A673 (cell line): ENCODE results near the gene YARS2. TPM values are rescaled to one million over a fixed set of nuclear protein-coding genes. Genes with fewer than 3 reads are reported as not detected.

Experiments used
- Bru-seq: library from RNA; stranded (reverse); fragments of 400-500 nt; gene quantifications from one replicate; lab custom pipeline; 2021; lab: Mats Ljungman, UMichigan
- BruChase-seq, 2 experiments: library from RNA; stranded (reverse); fragments of 400-500 nt; gene quantifications; one replicate each; lab custom pipeline; 2021; lab: Mats Ljungman, UMichigan
- BruUV-seq: library from RNA; stranded (reverse); fragments of 400-500 nt; replicated peaks from 2 replicates; lab custom pipeline; 2021; lab: Mats Ljungman, UMichigan
- CTCF ChIA-PET: fragments of 300-600 bp; sonication (Branson Sonifier 250); formaldehyde crosslinking; loops from one replicate; lab custom pipeline; 2022; ENCODE audit warnings: antibody characterized with exemption; lab: Charles Lee
- POLR2A ChIA-PET: fragments of 300-600 bp; sonication (Branson Sonifier 250); formaldehyde crosslinking; loops from one replicate; lab custom pipeline; 2022; ENCODE audit warnings: antibody characterized with exemption; ENCODE audit not compliant: low non-redundant PET; lab: Charles Lee
- DNase-seq: peaks from one replicate; pipeline ENCODE4 v3.0.0-alpha.2; 2015; ENCODE audit warnings: low spot score
- H3K27ac ChIP-seq: fragments of 200-600 bp; sonication (generic); 2 replicates; pipeline ENCODE4 v1.5.1; 2016; ENCODE audit warnings: mixed run types, low read depth, mild to moderate bottlenecking, mixed read lengths, antibody characterized with exemption, low read length; ENCODE audit not compliant: poor library complexity, severe bottlenecking
- H3K27me3 ChIP-seq: fragments of 200-600 bp; sonication (generic); replicated peaks from 2 replicates; pipeline ENCODE4 v1.6.1; 2017; ENCODE audit warnings: mixed run types, low read depth, mild to moderate bottlenecking, mixed read lengths, antibody characterized with exemption, low read length; ENCODE audit not compliant: insufficient read depth, poor library complexity
- H3K36me3 ChIP-seq: fragments of 200-600 bp; sonication (generic); 2 replicates; pipeline ENCODE4 v1.6.1; 2016; ENCODE audit warnings: mixed run types, mild to moderate bottlenecking, mixed read lengths, antibody characterized with exemption, low read length; ENCODE audit not compliant: insufficient read depth, poor library complexity, severe bottlenecking
- H3K4me1 ChIP-seq: fragments of 200-600 bp; sonication (generic); 2 replicates; pipeline ENCODE4 v1.6.1; 2017; ENCODE audit warnings: mixed run types, mild to moderate bottlenecking, mixed read lengths, antibody characterized with exemption, low read length; ENCODE audit not compliant: insufficient read depth, poor library complexity, severe bottlenecking
- H3K4me3 ChIP-seq: fragments of 200-600 bp; sonication (generic); 2 replicates; pipeline ENCODE4 v1.5.1; 2016; ENCODE audit warnings: low read depth, mixed run types, mild to moderate bottlenecking, mixed read lengths, low read length; ENCODE audit not compliant: poor library complexity, severe bottlenecking
- H3K9me3 ChIP-seq: fragments of 200-600 bp; sonication (generic); 2 replicates; pipeline ENCODE4 v1.6.1; 2016; ENCODE audit warnings: mixed run types, low read depth, mild to moderate bottlenecking, mixed read lengths, antibody characterized with exemption, low read length; ENCODE audit not compliant: poor library complexity, severe bottlenecking
- CTCF ChIP-seq: fragments of 300-800, 200-600 bp; sonication (generic); conservative IDR thresholded peaks from 2 replicates; pipeline ENCODE4 v1.5.1; 2017; ENCODE audit warnings: low read depth, mild to moderate bottlenecking, antibody characterized with exemption, low read length, moderate library complexity, mixed read lengths
- EZH2 ChIP-seq: fragments of 200-600 bp; sonication (generic); IDR thresholded peaks from 2 replicates; pipeline ENCODE4 v1.6.1; 2017; ENCODE audit warnings: borderline replicate concordance, low read depth, mild to moderate bottlenecking, mixed read lengths, antibody characterized with exemption, low read length; ENCODE audit not compliant: poor library complexity, severe bottlenecking
- intact Hi-C: fragments of 100-400 bp; cut with micrococcal nuclease; formaldehyde crosslinking; loops from one replicate; pipeline ENCODE4 v1.10.0; 2022; ENCODE audit not compliant: unreplicated experiment
- long read RNA-seq: library from polyadenylated mRNA; stranded (forward); transcript quantifications from one replicate; pipeline ENCODE4 v2.0.0, GENCODE V29; 2022
- total RNA-seq: library from RNA; stranded (reverse); gene quantifications from 2 replicates; pipeline ENCODE4 v1.2.3, GENCODE V29; 2021

Gene YARS2
- total RNA-seq (29.1 and 29.4 TPM in 2 replicates), Bru-seq, nascent RNA (percentile 88 among the genes with signal in this experiment), BruChase-seq, experiment 1, labeled RNA remaining after a 2-hour chase (percentile 79 among the genes with signal in this experiment), BruChase-seq, experiment 2, labeled RNA remaining after a 6-hour chase (percentile 76 among the genes with signal in this experiment)
- long read RNA-seq, transcript YARS2-201 (5 exons, 2,122 nt) = major isoform, 40 of 44 reads
- long read RNA-seq, partial matches to known transcripts = 0 of 44 reads
- long read RNA-seq, other reads (novel, unspliced or antisense) = 4 of 44 reads

DNA sequence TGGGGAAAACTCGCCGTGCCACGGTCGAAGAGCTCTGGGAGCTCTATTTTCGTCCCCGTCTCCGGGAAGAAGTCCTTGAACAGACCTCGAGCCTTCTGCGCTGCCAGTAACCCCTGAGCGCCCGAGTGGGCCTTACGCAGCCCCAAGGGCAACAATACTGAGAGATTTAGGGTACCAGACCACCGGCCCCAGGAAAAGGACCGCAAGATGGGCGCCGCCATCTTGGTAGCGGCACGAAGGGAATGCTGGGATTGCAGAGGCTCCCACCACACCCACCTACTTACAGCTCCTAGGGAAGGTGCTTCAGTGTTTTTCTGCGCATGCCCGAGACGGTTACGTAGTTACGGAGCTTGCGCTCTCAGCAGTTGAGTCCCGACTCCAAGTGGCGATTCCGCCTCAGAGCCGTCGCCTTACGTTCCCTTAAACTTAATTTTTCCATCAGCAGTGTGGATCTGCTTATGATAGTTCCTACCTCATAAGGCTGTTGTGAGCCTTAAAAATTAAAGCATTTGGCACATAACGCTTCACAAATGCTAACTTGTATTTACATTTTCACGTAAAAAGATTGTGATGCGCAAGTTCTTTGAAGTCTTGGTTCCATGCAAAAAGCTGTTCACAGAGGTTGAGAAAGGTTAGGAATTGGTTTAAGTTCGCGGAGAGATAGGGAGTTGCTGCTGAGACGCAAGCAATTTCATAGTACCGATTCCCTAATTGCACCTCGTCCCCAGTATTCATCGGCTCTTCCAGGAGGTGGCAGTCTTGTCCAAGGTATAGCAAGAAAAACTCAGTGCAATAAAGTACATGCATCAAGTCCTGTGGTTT is at the start of gene YARS2:
YARS2 (minus strand) TSS at position 244 of the 822 bp plus-strand sequence; CDS start at position 221, 23 bp downstream.
- ChIA-PET CTCF (interaction anchor here (0.5 to 2.2 kb wide), 10 partner anchors 30 to 1266 kb away, joined by 3 to 10 read pairs (median 4); partner anchors contain the start of gene ALG10), POLR2A (interaction anchor here (0.6 kb wide), 1 partner anchor 1266 kb away, joined by 4 read pairs; no protein-coding TSS in a partner anchor)
- intact Hi-C loops = loop anchor here (1.0 to 2.0 kb wide), 2 partner anchors 163 to 1267 kb away; partner anchors contain the start of gene ALG10

GRCh38 chr12:32804301-32804700 is 48.6 kb upstream of the YARS2 start:
- Histone ChIP-seq H3K27ac (no peak overlapping the region), H3K27me3 (no peaks in the 10 kb centered on the region), H3K36me3 (no peaks in the 10 kb centered on the region), H3K4me3 (no peak overlapping the region), H3K9me3 (no peaks in the 10 kb centered on the region), H3K4me1 (no peaks in the 10 kb centered on the region)
- no peak for DNase-seq
- POLR2A ChIA-PET = no interaction called here
- no peak for TF ChIP-seq CTCF
- no peak for TF ChIP-seq EZH2
- CTCF ChIA-PET = no interaction called here
- intact Hi-C loops = no loop called here
- no TSS peak for BruUV-seq

More for the DNA sequence above, at the start of gene YARS2:
- Histone ChIP-seq H3K36me3 (peaks cover 29% of the 10 kb centered on the region), H3K4me3 (peak within 1 kb of the TSS; percentile 65), H3K27me3 (no peaks in the 10 kb centered on the region), H3K9me3 (no peaks in the 10 kb centered on the region), H3K27ac (peak within 1 kb of the TSS; percentile 87), H3K4me1 (no peaks in the 10 kb centered on the region)
- DNase-seq = peak; percentile 99
- BruUV-seq = TSS peak; percentile 68
- no peak for TF ChIP-seq EZH2
- peak; percentile 88 for TF ChIP-seq CTCF

GRCh38 chr12:32801269-32801980 is 45.7 kb upstream of the YARS2 start:
- no peak for TF ChIP-seq CTCF
- no peak for TF ChIP-seq EZH2
- POLR2A ChIA-PET = no interaction called here

More at GRCh38 chr12:32801269-32801980, 45.7 kb upstream of the YARS2 start:
- no peak for DNase-seq
- no peak overlapping the region for H3K4me3 ChIP-seq
- H3K9me3 ChIP-seq = no peaks in the 10 kb centered on the region
- no peaks in the 10 kb centered on the region for H3K36me3 ChIP-seq
- H3K4me1 ChIP-seq = no peaks in the 10 kb centered on the region
- H3K27me3 ChIP-seq = no peaks in the 10 kb centered on the region
- intact Hi-C loops = no loop called here
- no TSS peak for BruUV-seq
- H3K27ac ChIP-seq = no peak overlapping the region
- CTCF ChIA-PET = no interaction called here
